Measurements from ENCODE around the gene CYTH4. TPM values are rescaled to one million over a fixed set of nuclear protein-coding genes. Genes with fewer than 3 reads are reported as not detected.

The CYTH4 gene
- polyA plus RNA-seq, 4 donors = 1.1 to 5.4 (median 3.6) TPM

DNA sequence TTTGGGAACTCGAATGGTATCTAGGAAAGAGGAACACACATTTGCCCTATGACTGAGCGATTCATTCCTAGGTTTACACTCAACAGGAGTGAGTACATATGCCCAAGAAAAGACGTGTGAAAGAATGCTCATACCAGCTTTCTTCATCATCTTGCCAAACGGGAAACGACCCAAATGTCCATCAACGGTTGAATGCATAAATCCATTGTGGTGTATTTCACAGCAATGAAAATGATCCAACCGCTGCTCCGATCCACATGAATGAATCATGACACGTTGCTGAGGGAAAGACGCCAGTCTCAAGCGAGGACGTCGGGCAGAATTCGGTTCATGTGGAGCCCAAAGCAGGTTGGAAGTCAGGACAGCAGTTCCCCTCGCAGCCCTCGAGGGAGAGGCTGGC is 71.5 kb downstream of the CYTH4 start:
- Histone ChIP-seq H3K4me1 (ENCODE audit: control insufficient read depth in 3 of 3, insufficient read depth in 2 of 3, low read depth in 1 of 3, low read length in 2 of 3) (peaks cover 0 to 3% (median 0%) of the 10 kb centered on the region in 3 donors), H3K27me3 (ENCODE audit: control insufficient read depth in 3 of 3, insufficient read depth in 3 of 3, low read length in 3 of 3) (no peaks in the 10 kb centered on the region), H3K36me3 (ENCODE audit: control insufficient read depth in 3 of 3, insufficient read depth in 2 of 3, low read depth in 1 of 3, low read length in 3 of 3) (no peaks in the 10 kb centered on the region), H3K27ac (ENCODE audit: low read depth in 1 of 3, low read length in 2 of 3) (no peak overlapping the region), H3K9me3 (ENCODE audit: control insufficient read depth in 2 of 2, insufficient read depth in 1 of 2, low read depth in 1 of 2, low read length in 1 of 2) (peaks cover 0 to 3% of the 10 kb centered on the region in 2 donors), H3K4me3 (ENCODE audit: low read depth in 1 of 3, low read length in 3 of 3) (no peak overlapping the region)
- FAIRE-seq (no peak), DNase-seq (no peak)
- 81 to 87% (median 82%) methylated on average over 16 of the region's 16 CpGs for WGBS, 3 donors

GRCh38 chr22:37354261-37354660 is 72.0 kb downstream of the CYTH4 start:
- peak in 1 of 2 donors; percentile 63 for DNase-seq

DNA sequence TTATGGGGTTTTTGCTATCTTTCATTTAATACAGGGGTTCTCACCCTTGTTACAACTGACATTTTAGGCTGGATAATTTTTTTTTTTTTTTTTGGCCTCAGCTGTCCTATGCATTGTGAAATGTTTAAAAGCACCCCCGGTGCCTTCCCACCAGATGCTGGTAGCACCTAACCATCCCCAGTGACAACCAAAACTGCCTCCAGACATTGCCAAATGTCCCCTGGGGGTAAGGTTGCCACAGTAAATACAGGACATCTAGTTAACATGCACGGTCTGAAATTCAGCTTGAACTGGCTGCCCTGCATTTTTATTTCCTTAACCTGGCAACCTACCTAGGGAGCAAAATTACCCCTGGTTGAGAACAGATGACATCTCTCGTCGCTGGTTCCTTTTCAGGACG is 72.4 kb downstream of the CYTH4 start:
- no peak overlapping the region for H3K4me3 ChIP-seq (ENCODE audit: low read depth in 1 of 3, low read length in 3 of 3)
- no peaks in the 10 kb centered on the region for H3K27me3 ChIP-seq (ENCODE audit: control insufficient read depth in 3 of 3, insufficient read depth in 3 of 3, low read length in 3 of 3)
- peaks cover 0 to 3% (median 0%) of the 10 kb centered on the region in 3 donors for H3K4me1 ChIP-seq (ENCODE audit: control insufficient read depth in 3 of 3, insufficient read depth in 2 of 3, low read depth in 1 of 3, low read length in 2 of 3)
- 82 to 89% (median 83%) methylated on average over 5 of the region's 5 CpGs for WGBS, 3 donors
- no peak overlapping the region for H3K27ac ChIP-seq (ENCODE audit: low read depth in 1 of 3, low read length in 2 of 3)
- no peak for DNase-seq
- no peaks in the 10 kb centered on the region for H3K36me3 ChIP-seq (ENCODE audit: control insufficient read depth in 3 of 3, insufficient read depth in 2 of 3, low read depth in 1 of 3, low read length in 3 of 3)
- FAIRE-seq = no peak
- H3K9me3 ChIP-seq (ENCODE audit: control insufficient read depth in 2 of 2, insufficient read depth in 1 of 2, low read depth in 1 of 2, low read length in 1 of 2) = peaks cover 0 to 3% of the 10 kb centered on the region in 2 donors

More at GRCh38 chr22:37354261-37354660, 72.0 kb downstream of the CYTH4 start:
- 72 to 80% (median 75%) methylated on average over 4 of the region's 4 CpGs for WGBS, 3 donors
- Histone ChIP-seq H3K4me1 (ENCODE audit: control insufficient read depth in 3 of 3, insufficient read depth in 2 of 3, low read depth in 1 of 3, low read length in 2 of 3) (peaks cover 0 to 3% (median 0%) of the 10 kb centered on the region in 3 donors), H3K4me3 (ENCODE audit: low read depth in 1 of 3, low read length in 3 of 3) (no peak overlapping the region), H3K9me3 (ENCODE audit: control insufficient read depth in 2 of 2, insufficient read depth in 1 of 2, low read depth in 1 of 2, low read length in 1 of 2) (peaks cover 0 to 3% of the 10 kb centered on the region in 2 donors), H3K27ac (ENCODE audit: low read depth in 1 of 3, low read length in 2 of 3) (no peak overlapping the region), H3K36me3 (ENCODE audit: control insufficient read depth in 3 of 3, insufficient read depth in 2 of 3, low read depth in 1 of 3, low read length in 3 of 3) (no peaks in the 10 kb centered on the region), H3K27me3 (ENCODE audit: control insufficient read depth in 3 of 3, insufficient read depth in 3 of 3, low read length in 3 of 3) (no peaks in the 10 kb centered on the region)
- FAIRE-seq = no peak

DNA sequence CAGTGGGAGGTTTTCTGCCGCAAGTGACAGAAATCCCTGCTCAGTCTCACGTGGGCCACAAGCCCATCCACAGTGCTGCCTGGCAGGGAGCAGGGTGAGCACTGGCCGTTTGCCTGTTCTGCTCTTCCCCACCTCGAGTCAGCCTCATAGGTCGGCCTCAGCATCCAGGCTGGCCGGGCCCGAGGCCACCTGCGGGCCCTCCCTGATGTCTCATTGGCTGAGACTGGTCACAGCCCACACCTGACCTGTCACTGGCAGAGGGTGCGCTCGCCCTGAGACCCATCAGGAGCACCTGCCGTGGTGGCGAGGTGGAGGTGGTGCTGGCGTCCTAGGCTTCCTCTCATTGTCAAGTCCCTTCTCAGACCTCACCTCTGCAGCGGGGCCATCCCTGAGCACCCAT is 72.9 kb downstream of the CYTH4 start:
- Histone ChIP-seq H3K4me3 (ENCODE audit: low read depth in 1 of 3, low read length in 3 of 3) (no peak overlapping the region), H3K27ac (ENCODE audit: low read depth in 1 of 3, low read length in 2 of 3) (no peak overlapping the region), H3K9me3 (ENCODE audit: control insufficient read depth in 2 of 2, insufficient read depth in 1 of 2, low read depth in 1 of 2, low read length in 1 of 2) (peaks cover 0 to 3% of the 10 kb centered on the region in 2 donors), H3K36me3 (ENCODE audit: control insufficient read depth in 3 of 3, insufficient read depth in 2 of 3, low read depth in 1 of 3, low read length in 3 of 3) (no peaks in the 10 kb centered on the region), H3K4me1 (ENCODE audit: control insufficient read depth in 3 of 3, insufficient read depth in 2 of 3, low read depth in 1 of 3, low read length in 2 of 3) (peaks cover 0 to 3% (median 0%) of the 10 kb centered on the region in 3 donors), H3K27me3 (ENCODE audit: control insufficient read depth in 3 of 3, insufficient read depth in 3 of 3, low read length in 3 of 3) (no peaks in the 10 kb centered on the region)
- 75 to 88% (median 85%) methylated on average over 14 of the region's 14 CpGs for WGBS, 3 donors
- DNase-seq (no peak), FAIRE-seq (no peak)

DNA sequence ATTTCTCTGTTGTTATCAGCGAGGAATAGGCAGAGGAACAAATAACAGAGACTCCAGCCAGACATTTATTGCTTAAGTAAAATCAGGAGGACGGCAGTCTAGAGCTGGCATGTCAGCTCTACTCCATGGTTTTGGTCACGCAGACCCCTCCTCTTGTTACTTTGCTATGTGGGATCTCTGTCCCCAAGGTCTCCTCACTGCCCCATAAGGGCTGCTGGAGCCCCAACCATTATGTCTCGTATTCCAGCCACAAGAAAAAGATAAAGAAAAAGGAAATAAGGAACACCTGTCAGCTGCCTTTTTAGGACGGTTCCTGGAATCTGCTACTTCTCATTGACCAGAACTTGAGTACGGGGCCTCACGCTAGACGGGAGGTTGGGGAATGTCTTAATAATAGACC is 74.6 kb downstream of the CYTH4 start:
- DNase-seq = no peak
- H3K27me3 ChIP-seq (ENCODE audit: control insufficient read depth in 3 of 3, insufficient read depth in 3 of 3, low read length in 3 of 3) = no peaks in the 10 kb centered on the region
- H3K4me3 ChIP-seq (ENCODE audit: low read depth in 1 of 3, low read length in 3 of 3) = no peak overlapping the region
- H3K4me1 ChIP-seq (ENCODE audit: control insufficient read depth in 3 of 3, insufficient read depth in 2 of 3, low read depth in 1 of 3, low read length in 2 of 3) = peaks cover 0 to 3% (median 0%) of the 10 kb centered on the region in 3 donors
- H3K36me3 ChIP-seq (ENCODE audit: control insufficient read depth in 3 of 3, insufficient read depth in 2 of 3, low read depth in 1 of 3, low read length in 3 of 3) = no peaks in the 10 kb centered on the region
- no peak for FAIRE-seq
- whole genome bisulfite sequencing, 3 donors = 72 to 79% (median 76%) methylated on average over 8 of the region's 8 CpGs
- no peak overlapping the region for H3K27ac ChIP-seq (ENCODE audit: low read depth in 1 of 3, low read length in 2 of 3)
- H3K9me3 ChIP-seq (ENCODE audit: control insufficient read depth in 2 of 2, insufficient read depth in 1 of 2, low read depth in 1 of 2, low read length in 1 of 2) = peaks cover 0 to 3% of the 10 kb centered on the region in 2 donors

GRCh38 chr22:37357446-37358075 is 75.3 kb downstream of the CYTH4 start:
- FAIRE-seq (no peak), DNase-seq (no peak)
- 85 to 89% (median 85%) methylated on average over 10 of the region's 10 CpGs for WGBS, 3 donors
- Histone ChIP-seq H3K27ac (ENCODE audit: low read depth in 1 of 3, low read length in 2 of 3) (no peak overlapping the region), H3K4me3 (ENCODE audit: low read depth in 1 of 3, low read length in 3 of 3) (no peak overlapping the region), H3K36me3 (ENCODE audit: control insufficient read depth in 3 of 3, insufficient read depth in 2 of 3, low read depth in 1 of 3, low read length in 3 of 3) (no peaks in the 10 kb centered on the region), H3K27me3 (ENCODE audit: control insufficient read depth in 3 of 3, insufficient read depth in 3 of 3, low read length in 3 of 3) (no peaks in the 10 kb centered on the region), H3K9me3 (ENCODE audit: control insufficient read depth in 2 of 2, insufficient read depth in 1 of 2, low read depth in 1 of 2, low read length in 1 of 2) (peaks cover 0 to 3% of the 10 kb centered on the region in 2 donors), H3K4me1 (ENCODE audit: control insufficient read depth in 3 of 3, insufficient read depth in 2 of 3, low read depth in 1 of 3, low read length in 2 of 3) (peaks cover 0 to 3% (median 0%) of the 10 kb centered on the region in 3 donors)

- Histone ChIP-seq H3K9me3 (ENCODE audit: control insufficient read depth in 2 of 2, insufficient read depth in 1 of 2, low read depth in 1 of 2, low read length in 1 of 2) (peaks cover 0 to 3% of the 10 kb centered on the region in 2 donors), H3K27me3 (ENCODE audit: control insufficient read depth in 3 of 3, insufficient read depth in 3 of 3, low read length in 3 of 3) (no peaks in the 10 kb centered on the region), H3K4me3 (ENCODE audit: low read depth in 1 of 3, low read length in 3 of 3) (no peak overlapping the region), H3K4me1 (ENCODE audit: control insufficient read depth in 3 of 3, insufficient read depth in 2 of 3, low read depth in 1 of 3, low read length in 2 of 3) (peaks cover 0 to 3% (median 0%) of the 10 kb centered on the region in 3 donors), H3K27ac (ENCODE audit: low read depth in 1 of 3, low read length in 2 of 3) (no peak overlapping the region), H3K36me3 (ENCODE audit: control insufficient read depth in 3 of 3, insufficient read depth in 2 of 3, low read depth in 1 of 3, low read length in 3 of 3) (no peaks in the 10 kb centered on the region)
- FAIRE-seq (no peak), DNase-seq (no peak)
- WGBS, 3 donors = 86 to 88% (median 87%) methylated on average over 11 of the region's 11 CpGs
Measured at GRCh38 chr22:37358386-37358785, 76.1 kb downstream of the CYTH4 start.

- Histone ChIP-seq H3K4me1 (ENCODE audit: control insufficient read depth in 3 of 3, insufficient read depth in 2 of 3, low read depth in 1 of 3, low read length in 2 of 3) (peaks cover 0 to 3% (median 0%) of the 10 kb centered on the region in 3 donors), H3K4me3 (ENCODE audit: low read depth in 1 of 3, low read length in 3 of 3) (no peak overlapping the region), H3K27ac (ENCODE audit: low read depth in 1 of 3, low read length in 2 of 3) (no peak overlapping the region), H3K9me3 (ENCODE audit: control insufficient read depth in 2 of 2, insufficient read depth in 1 of 2, low read depth in 1 of 2, low read length in 1 of 2) (peaks cover 0 to 3% of the 10 kb centered on the region in 2 donors), H3K27me3 (ENCODE audit: control insufficient read depth in 3 of 3, insufficient read depth in 3 of 3, low read length in 3 of 3) (no peaks in the 10 kb centered on the region), H3K36me3 (ENCODE audit: control insufficient read depth in 3 of 3, insufficient read depth in 2 of 3, low read depth in 1 of 3, low read length in 3 of 3) (no peaks in the 10 kb centered on the region)
- FAIRE-seq = no peak
- 68 to 79% (median 71%) methylated on average over 8 of the region's 8 CpGs for WGBS, 3 donors
- DNase-seq = no peak
Measured at GRCh38 chr22:37358917-37359316, 76.6 kb downstream of the CYTH4 start.

- H3K4me3 ChIP-seq (ENCODE audit: low read depth in 1 of 3, low read length in 3 of 3) = no peak overlapping the region
- H3K27ac ChIP-seq (ENCODE audit: low read depth in 1 of 3, low read length in 2 of 3) = no peak overlapping the region
- H3K27me3 ChIP-seq (ENCODE audit: control insufficient read depth in 3 of 3, insufficient read depth in 3 of 3, low read length in 3 of 3) = no peaks in the 10 kb centered on the region
- WGBS, 3 donors = 57 to 75% (median 66%) methylated on average over 3 of the region's 3 CpGs
- H3K4me1 ChIP-seq (ENCODE audit: control insufficient read depth in 3 of 3, insufficient read depth in 2 of 3, low read depth in 1 of 3, low read length in 2 of 3) = no peaks in the 10 kb centered on the region
- H3K9me3 ChIP-seq (ENCODE audit: control insufficient read depth in 2 of 2, insufficient read depth in 1 of 2, low read depth in 1 of 2, low read length in 1 of 2) = no peaks in the 10 kb centered on the region
- H3K36me3 ChIP-seq (ENCODE audit: control insufficient read depth in 3 of 3, insufficient read depth in 2 of 3, low read depth in 1 of 3, low read length in 3 of 3) = no peaks in the 10 kb centered on the region
- no peak for DNase-seq
- no peak for FAIRE-seq
Measured at GRCh38 chr22:37362621-37363020, 80.3 kb downstream of the CYTH4 start.
